Measurements from ENCODE around the gene NGLY1. TPM values are rescaled to one million over a fixed set of nuclear protein-coding genes. Genes with fewer than 3 reads are reported as not detected.

Gene NGLY1
- total RNA-seq, 1 donor = 30.4 TPM

GRCh38 chr3:25692341-25692740, 90.9 kb downstream of the NGLY1 start:
- Histone ChIP-seq H3K36me3 (ENCODE audit: insufficient read depth, low read length) (no peaks in the 10 kb centered on the region), H3K27me3 (ENCODE audit: insufficient read depth, low read length) (no peaks in the 10 kb centered on the region), H3K27ac (ENCODE audit: low read depth, low read length) (no peak overlapping the region), H2AFZ (ENCODE audit: low read length) (no peak overlapping the region), H3K4me2 (ENCODE audit: insufficient read depth, low read length) (no peak overlapping the region), H4K20me1 (ENCODE audit: insufficient read depth, low read length) (no peaks in the 10 kb centered on the region), H3K4me3 (ENCODE audit: insufficient read depth, low read length) (no peak overlapping the region), H3K4me1 (ENCODE audit: insufficient read depth, low read length) (no peaks in the 10 kb centered on the region), H3K79me2 (ENCODE audit: insufficient read depth, low read length) (no peaks in the 10 kb centered on the region), H3K9me3 (ENCODE audit: low read depth, low read length) (no peaks in the 10 kb centered on the region)
- no peak for TF ChIP-seq CTCF (IDR thresholded peaks at IDR 0.05; ENCODE audit: extremely low read depth, low read depth, low read length)
- no peak for DNase-seq (ENCODE audit: insufficient read length, low spot score, missing footprints)

- Histone ChIP-seq H3K27me3 (ENCODE audit: insufficient read depth, low read length) (no peaks in the 10 kb centered on the region), H3K36me3 (ENCODE audit: insufficient read depth, low read length) (no peaks in the 10 kb centered on the region), H3K4me3 (ENCODE audit: insufficient read depth, low read length) (no peak overlapping the region), H3K79me2 (ENCODE audit: insufficient read depth, low read length) (no peaks in the 10 kb centered on the region), H4K20me1 (ENCODE audit: insufficient read depth, low read length) (no peaks in the 10 kb centered on the region), H3K4me1 (ENCODE audit: insufficient read depth, low read length) (no peaks in the 10 kb centered on the region), H3K4me2 (ENCODE audit: insufficient read depth, low read length) (no peak overlapping the region), H3K27ac (ENCODE audit: low read depth, low read length) (no peak overlapping the region), H2AFZ (ENCODE audit: low read length) (no peak overlapping the region), H3K9me3 (ENCODE audit: low read depth, low read length) (no peaks in the 10 kb centered on the region)
- no peak for DNase-seq (ENCODE audit: insufficient read length, low spot score, missing footprints)
- no peak for TF ChIP-seq CTCF (IDR thresholded peaks at IDR 0.05; ENCODE audit: extremely low read depth, low read depth, low read length)
Observed at GRCh38 chr3:25690768-25691533, 92.3 kb downstream of the NGLY1 start.

DNA sequence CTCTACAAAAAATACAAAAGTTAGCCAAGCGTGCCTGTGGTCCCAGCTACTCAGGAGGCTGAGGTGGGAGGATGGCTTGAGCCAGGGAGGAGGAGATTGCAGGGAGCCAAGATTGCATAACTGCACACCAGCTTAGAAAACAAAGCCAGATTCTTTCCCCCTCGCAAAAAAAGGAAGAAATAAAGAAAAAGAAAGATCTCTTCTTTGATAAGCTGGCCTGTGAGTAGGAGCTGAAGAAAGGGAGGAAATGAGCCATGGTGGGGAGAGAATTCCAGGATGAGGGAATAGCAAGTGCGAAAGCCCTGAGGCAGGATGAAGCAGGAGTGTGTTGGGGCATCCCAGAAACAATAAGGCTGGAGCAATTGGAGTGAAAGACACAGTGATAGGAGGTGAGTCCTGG, 94.0 kb downstream of the NGLY1 start:
- H2AFZ ChIP-seq (ENCODE audit: low read length) = no peak overlapping the region
- H3K36me3 ChIP-seq (ENCODE audit: insufficient read depth, low read length) = no peaks in the 10 kb centered on the region
- H3K27ac ChIP-seq (ENCODE audit: low read depth, low read length) = no peak overlapping the region
- H3K27me3 ChIP-seq (ENCODE audit: insufficient read depth, low read length) = no peaks in the 10 kb centered on the region
- no peak for TF ChIP-seq CTCF (IDR thresholded peaks at IDR 0.05; ENCODE audit: extremely low read depth, low read depth, low read length)
- H3K4me2 ChIP-seq (ENCODE audit: insufficient read depth, low read length) = no peak overlapping the region
- no peaks in the 10 kb centered on the region for H3K79me2 ChIP-seq (ENCODE audit: insufficient read depth, low read length)
- no peaks in the 10 kb centered on the region for H3K9me3 ChIP-seq (ENCODE audit: low read depth, low read length)
- H3K4me1 ChIP-seq (ENCODE audit: insufficient read depth, low read length) = no peaks in the 10 kb centered on the region
- H3K4me3 ChIP-seq (ENCODE audit: insufficient read depth, low read length) = no peak overlapping the region
- DNase-seq (ENCODE audit: insufficient read length, low spot score, missing footprints) = no peak
- H4K20me1 ChIP-seq (ENCODE audit: insufficient read depth, low read length) = no peaks in the 10 kb centered on the region

DNA sequence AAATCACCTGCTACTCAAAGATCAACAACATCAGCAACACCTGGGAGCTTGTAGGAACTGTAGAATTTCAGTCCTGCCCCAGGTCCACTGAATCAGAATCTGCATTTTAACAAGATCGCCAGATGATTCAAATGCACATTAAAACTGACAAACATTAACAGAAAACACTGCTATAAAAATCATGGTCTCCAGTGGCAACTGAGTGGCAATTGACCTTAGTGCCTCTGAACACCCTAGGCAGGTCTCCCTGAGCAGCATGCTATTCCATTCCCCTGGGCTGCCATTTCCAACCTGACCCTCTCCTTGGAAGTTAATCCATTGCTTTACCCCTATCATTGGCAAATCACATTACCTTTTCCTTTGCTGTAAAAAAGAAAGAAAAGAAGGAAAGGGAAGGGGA, 95.5 kb downstream of the NGLY1 start:
- H3K4me1 ChIP-seq (ENCODE audit: insufficient read depth, low read length) = no peaks in the 10 kb centered on the region
- H3K4me3 ChIP-seq (ENCODE audit: insufficient read depth, low read length) = no peak overlapping the region
- H4K20me1 ChIP-seq (ENCODE audit: insufficient read depth, low read length) = no peaks in the 10 kb centered on the region
- H2AFZ ChIP-seq (ENCODE audit: low read length) = no peak overlapping the region
- H3K27me3 ChIP-seq (ENCODE audit: insufficient read depth, low read length) = no peaks in the 10 kb centered on the region
- TF ChIP-seq CTCF (IDR thresholded peaks at IDR 0.05; ENCODE audit: extremely low read depth, low read depth, low read length) = no peak
- H3K36me3 ChIP-seq (ENCODE audit: insufficient read depth, low read length) = no peaks in the 10 kb centered on the region
- H3K27ac ChIP-seq (ENCODE audit: low read depth, low read length) = no peak overlapping the region
- DNase-seq (ENCODE audit: insufficient read length, low spot score, missing footprints) = no peak
- H3K79me2 ChIP-seq (ENCODE audit: insufficient read depth, low read length) = no peaks in the 10 kb centered on the region
- no peak overlapping the region for H3K4me2 ChIP-seq (ENCODE audit: insufficient read depth, low read length)
- H3K9me3 ChIP-seq (ENCODE audit: low read depth, low read length) = no peaks in the 10 kb centered on the region

Data from osteoblast (primary cell).